ENCODE data around the gene NOC2L.
"Not testable (repeated sequence)": the region's sequence is repeated elsewhere in the genome, so short reads cannot be mapped to it uniquely, and the experiment has no call there.

Gene NOC2L

GRCh38 chr1:946811-947210, 12.2 kb downstream of the NOC2L start:
- not testable (repeated sequence) for DNase-seq (ENCODE audit: extremely low spot score, insufficient read length, low read depth); FAIRE-seq

DNA sequence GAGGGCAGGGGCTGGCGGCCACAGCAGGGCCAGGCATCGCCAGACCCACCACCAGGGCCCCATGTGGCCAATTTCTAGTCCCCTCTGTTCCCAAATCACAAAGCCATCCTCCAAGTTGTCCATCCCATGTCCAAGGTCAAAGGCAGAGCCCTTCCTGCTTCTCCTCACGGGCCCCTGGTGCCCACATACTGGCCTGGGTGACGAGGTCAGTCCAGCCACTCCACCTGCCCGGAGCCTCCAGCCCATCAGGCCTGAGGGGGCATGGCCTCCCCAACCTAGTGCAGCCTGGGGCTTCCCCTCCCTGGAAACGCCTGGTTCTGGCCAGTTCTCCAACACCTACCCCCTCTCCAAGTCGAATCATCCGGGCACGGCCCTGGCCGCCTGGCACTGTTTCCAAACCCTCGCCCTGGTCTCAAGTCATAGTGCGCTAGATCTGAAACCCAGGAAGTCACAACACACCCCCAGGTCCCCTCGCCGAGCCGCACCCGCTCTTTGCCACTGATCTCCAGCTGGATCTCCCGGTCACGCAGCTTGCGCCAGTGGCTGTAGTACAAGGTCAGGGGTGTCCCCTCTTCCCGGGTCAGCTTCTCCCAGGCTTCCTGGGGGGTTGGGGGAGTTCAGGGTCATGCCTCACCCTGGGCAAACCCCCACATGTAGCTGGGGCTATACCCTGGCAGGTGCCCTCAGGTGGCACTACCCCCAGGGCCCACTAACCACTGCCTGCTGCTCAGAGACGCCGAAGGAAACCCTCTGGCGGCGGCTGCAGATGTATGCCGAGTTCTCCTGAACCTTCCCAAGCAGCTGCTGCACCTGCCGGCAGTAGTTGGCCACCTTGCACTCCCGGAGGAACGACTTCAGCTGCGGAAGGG, 13.1 kb downstream of the NOC2L start:
- DNase-seq (ENCODE audit: extremely low spot score, insufficient read length, low read depth) (no peak), FAIRE-seq (no peak)

- no peak for FAIRE-seq
- no peak for DNase-seq (ENCODE audit: extremely low spot score, insufficient read length, low read depth)
Observed at GRCh38 chr1:944341-945325, 14.4 kb downstream of the NOC2L start.

GRCh38 chr1:943545-944340, 15.3 kb downstream of the NOC2L start:
- no peak for FAIRE-seq
- DNase-seq (ENCODE audit: extremely low spot score, insufficient read length, low read depth): no peak

DNA sequence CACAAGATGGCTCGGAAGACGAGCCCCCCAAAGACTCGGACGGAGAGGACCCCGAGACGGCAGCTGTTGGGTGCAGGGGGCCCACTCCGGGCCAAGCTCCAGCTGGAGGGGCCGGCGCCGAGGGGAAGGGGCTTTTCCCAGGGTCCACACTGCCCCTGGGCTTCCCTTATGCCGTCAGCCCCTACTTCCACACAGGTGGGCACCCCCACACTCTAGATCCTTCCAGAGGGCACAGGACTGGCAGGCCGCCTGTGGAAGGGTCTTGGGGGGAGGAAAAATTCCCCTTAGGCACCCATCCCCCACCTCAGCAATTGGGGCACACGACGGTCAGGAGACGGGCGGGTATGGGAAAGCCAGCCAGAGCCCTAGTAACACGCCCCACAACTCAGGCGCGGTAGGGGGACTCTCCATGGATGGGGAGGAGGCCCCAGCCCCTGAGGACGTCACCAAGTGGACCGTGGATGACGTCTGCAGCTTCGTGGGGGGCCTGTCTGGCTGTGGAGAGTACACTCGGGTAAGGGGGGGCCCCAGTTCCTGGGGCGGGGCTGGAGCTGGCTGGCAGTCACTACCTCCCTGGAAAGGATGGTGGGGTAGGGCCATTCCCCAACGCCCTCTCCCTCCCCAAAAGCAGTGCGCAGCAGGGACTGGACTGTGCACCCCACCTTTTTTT, 16.1 kb downstream of the NOC2L start:
- no peak for DNase-seq (ENCODE audit: extremely low spot score, insufficient read length, low read depth)
- FAIRE-seq: no peak

- no peak for DNase-seq (ENCODE audit: extremely low spot score, insufficient read length, low read depth)
Observed at GRCh38 chr1:942411-942821, 16.6 kb downstream of the NOC2L start.

GRCh38 chr1:941588-942383, 17.3 kb downstream of the NOC2L start:
- FAIRE-seq: no peak
- DNase-seq (ENCODE audit: extremely low spot score, insufficient read length, low read depth): no peak

More at GRCh38 chr1:942411-942821, 16.6 kb downstream of the NOC2L start:
- no peak for FAIRE-seq

GRCh38 chr1:941015-941587, 18.0 kb downstream of the NOC2L start:
- no peak for DNase-seq (ENCODE audit: extremely low spot score, insufficient read length, low read depth)
- no peak for FAIRE-seq

DNA sequence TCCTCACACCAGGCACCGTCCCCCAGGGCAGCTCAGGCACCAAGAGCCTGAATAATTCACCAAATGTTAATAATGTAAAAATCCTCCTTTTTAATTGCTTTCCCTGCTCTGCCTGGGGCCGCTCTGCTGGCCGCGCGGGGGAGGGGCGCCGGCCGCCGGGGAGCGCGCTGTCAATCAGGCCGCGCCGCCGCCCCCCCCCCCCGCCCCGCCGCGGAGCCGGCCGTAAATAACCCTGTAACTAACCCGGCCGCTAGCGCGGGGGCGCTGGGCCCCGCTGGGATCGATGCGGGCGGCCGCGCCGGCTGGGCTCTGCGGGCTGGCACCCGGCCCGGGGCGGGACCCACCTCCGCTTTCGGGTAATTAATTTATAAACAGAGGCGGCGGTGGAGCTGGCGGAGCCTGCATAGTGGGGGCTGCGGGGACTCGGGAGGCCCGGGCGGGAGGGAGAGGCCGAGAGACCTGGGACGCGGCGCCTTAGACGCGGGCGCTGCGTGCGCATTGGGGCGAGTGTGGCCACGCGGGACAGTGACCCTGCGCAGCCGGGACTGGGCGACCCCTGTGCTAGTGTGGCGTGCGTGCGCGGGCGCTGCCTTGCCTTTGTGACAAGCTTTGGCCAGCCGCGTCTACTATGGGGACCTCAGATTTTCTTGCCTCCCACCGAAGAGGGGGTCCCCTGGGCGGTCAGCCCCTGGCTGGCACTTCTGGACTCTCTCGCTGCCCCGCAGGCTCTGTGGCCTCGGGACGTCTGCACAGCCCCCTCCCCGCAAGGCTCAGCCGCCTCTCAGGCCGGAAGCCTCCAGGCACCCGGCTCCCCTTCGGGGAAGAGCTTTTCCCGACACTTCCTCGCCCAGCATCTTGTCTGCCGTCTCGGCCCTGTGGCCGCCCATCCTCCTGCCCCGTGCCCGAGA, 18.7 kb downstream of the NOC2L start:
- DNase-seq (ENCODE audit: extremely low spot score, insufficient read length, low read depth) (peak; percentile 46), FAIRE-seq (no peak)

DNA sequence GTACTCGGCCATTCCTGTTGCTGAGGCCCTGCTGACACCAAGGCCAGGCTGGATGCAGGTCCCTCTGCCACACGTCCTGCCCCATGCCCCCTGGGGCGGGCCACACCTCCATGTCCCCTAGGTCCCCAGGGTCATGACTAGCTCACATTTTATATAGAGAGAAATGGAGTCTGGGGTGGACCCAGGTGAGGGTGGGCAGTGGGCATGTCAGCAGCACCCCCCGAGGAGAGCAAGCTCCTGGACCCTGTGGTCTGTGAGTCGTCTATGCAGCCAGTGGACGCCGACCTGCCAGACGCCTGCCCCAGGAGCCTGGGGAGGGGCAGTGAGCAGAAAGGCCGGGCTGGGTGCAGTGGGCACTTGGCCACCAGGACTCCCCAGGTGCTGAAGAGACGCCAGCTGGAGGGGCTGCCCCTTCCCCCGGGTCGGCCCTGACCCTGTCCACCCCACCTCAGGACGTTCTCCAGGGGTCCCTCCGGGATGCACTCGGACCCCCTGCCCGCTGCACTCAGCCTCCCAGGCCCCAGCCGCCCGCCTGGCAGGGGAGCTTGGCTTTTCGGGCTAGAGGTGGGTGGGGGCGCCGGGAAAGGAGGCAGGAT, 19.4 kb downstream of the NOC2L start:
- no peak for FAIRE-seq

DNA sequence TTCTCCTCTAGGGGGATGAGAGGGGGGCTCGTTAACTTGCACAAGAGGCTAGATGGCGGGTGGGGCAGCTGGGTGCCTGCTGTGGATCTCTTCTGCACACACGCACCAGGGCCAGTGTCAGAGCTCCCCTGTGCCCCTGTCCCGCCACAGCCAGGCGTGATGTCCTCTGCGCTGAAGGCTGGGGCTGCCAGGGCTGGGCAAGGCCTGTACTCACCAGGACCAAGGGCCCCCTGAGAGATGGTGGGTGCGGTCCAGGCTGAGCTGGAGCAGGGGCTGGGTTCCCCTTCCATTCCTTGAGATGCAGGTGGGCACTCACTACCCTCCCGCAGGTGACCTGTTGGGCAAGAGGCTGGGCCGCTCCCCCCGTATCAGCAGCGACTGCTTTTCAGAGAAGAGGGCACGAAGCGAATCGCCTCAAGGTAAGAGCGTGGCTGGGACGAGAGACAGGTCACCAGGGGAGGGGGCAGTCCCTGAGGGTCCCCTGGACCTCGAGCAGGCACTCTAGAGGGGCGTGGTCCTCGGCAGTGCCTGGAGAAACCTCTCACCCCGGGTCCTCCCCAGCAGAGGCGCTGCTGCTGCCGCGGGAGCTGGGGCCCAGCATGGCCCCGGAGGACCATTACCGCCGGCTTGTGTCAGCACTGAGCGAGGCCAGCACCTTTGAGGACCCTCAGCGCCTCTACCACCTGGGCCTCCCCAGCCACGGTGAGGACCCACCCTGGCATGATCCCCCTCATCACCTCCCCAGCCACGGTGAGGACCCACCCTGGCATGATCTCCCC, 20.2 kb downstream of the NOC2L start:
- FAIRE-seq: no peak
- no peak for DNase-seq (ENCODE audit: extremely low spot score, insufficient read length, low read depth)

More for the DNA sequence above, 19.4 kb downstream of the NOC2L start:
- DNase-seq (ENCODE audit: extremely low spot score, insufficient read length, low read depth): no peak

GRCh38 chr1:938088-938683, 20.9 kb downstream of the NOC2L start:
- DNase-seq (ENCODE audit: extremely low spot score, insufficient read length, low read depth): no peak

DNA sequence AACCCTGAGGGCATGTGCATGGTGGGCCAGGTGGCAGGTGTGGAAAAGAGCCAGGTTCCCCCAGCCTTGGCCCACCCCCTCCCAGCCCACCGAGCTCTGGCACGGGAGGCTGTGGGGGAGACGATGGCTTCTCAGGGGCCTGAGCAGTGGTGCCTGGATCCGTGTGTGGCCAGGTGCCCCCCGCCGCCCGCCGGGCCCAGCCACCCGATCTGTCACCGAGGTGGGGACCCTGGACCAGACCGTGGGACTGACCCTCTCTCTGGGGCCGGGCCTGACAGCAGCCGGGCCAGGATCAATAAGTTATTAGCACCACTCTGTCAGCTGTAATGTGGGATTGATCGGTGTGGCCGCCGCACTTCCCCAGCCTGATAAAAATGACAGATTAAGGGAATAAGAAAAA, 21.5 kb downstream of the NOC2L start:
- DNase-seq (ENCODE audit: extremely low spot score, insufficient read length, low read depth) (no peak), FAIRE-seq (no peak)

More at GRCh38 chr1:938088-938683, 20.9 kb downstream of the NOC2L start:
- FAIRE-seq: peak; percentile 58

GRCh38 chr1:936348-937264, 22.4 kb downstream of the NOC2L start:
- FAIRE-seq: no peak

GRCh38 chr1:935751-936231, 23.3 kb downstream of the NOC2L start:
- no peak for DNase-seq (ENCODE audit: extremely low spot score, insufficient read length, low read depth)
- FAIRE-seq: no peak

More at GRCh38 chr1:936348-937264, 22.4 kb downstream of the NOC2L start:
- no peak for DNase-seq (ENCODE audit: extremely low spot score, insufficient read length, low read depth)
